Tibial artery (tissue), 4 donors: ENCODE measurements around the gene HNMT.

Experiments
- DNase-seq, 2 donors: peaks; one replicate each; pipeline ENCODE4 v3.0.0-alpha.2; 2019
- H3K27ac ChIP-seq, 2 donors: fragments of 200-600 bp; sonication (generic) in 1 of 2; 1 replicate in 1 of 2; 2 replicates in 1 of 2; pipeline ENCODE4 v1.5.1; 2018 to 2019; ENCODE audit warnings: mild to moderate bottlenecking in 1 of 2
- H3K27me3 ChIP-seq, 2 donors: fragments of 200-600 bp; sonication (generic) in 1 of 2; one replicate each; pipeline versions ENCODE4 v1.5.1 to v1.6.0; 2016 to 2019
- H3K36me3 ChIP-seq, 3 donors: fragments of 200-600 bp; sonication (generic) in 2 of 3; one replicate each; pipeline ENCODE4 v1.5.1; 2016 to 2019; ENCODE audit warnings: mild to moderate bottlenecking in 2 of 3
- H3K4me1 ChIP-seq, 4 donors: fragments of 200-600 bp; sonication (generic) in 2 of 4; 1 replicate in 3 of 4; 2 replicates in 1 of 4; pipeline ENCODE4 v1.5.1; 2016 to 2019
- H3K4me3 ChIP-seq, 2 donors: fragments of 200-600 bp; sonication (generic) in 1 of 2; 1 replicate in 1 of 2; 2 replicates in 1 of 2; pipeline ENCODE4 v1.5.1; 2018 to 2019; ENCODE audit warnings: mild to moderate bottlenecking in 2 of 2
- H3K9me3 ChIP-seq, 3 donors: fragments of 200-600 bp; sonication (generic) in 1 of 3; one replicate each; pipeline ENCODE4 v1.5.1; 2016 to 2019
- intact Hi-C: fragments of 100-400 bp; cut with DNase I; formaldehyde crosslinking; loops from one replicate; pipeline ENCODE4 v1.15.0; 2023; ENCODE audit warnings: low total_unique reads
- TF ChIP-seq, protein P1 (sequence below), 2 experiments: fragments of 200-600 bp in 1 of 2; fragments of 450-650 bp in 1 of 2; IDR thresholded peaks; one replicate each; pipeline ENCODE4 v1.5.1; 2017 to 2019; ENCODE audit warnings: antibody characterized with exemption in 2 of 2, mild to moderate bottlenecking in 1 of 2, moderate library complexity in 1 of 2

Gene HNMT

DNA sequence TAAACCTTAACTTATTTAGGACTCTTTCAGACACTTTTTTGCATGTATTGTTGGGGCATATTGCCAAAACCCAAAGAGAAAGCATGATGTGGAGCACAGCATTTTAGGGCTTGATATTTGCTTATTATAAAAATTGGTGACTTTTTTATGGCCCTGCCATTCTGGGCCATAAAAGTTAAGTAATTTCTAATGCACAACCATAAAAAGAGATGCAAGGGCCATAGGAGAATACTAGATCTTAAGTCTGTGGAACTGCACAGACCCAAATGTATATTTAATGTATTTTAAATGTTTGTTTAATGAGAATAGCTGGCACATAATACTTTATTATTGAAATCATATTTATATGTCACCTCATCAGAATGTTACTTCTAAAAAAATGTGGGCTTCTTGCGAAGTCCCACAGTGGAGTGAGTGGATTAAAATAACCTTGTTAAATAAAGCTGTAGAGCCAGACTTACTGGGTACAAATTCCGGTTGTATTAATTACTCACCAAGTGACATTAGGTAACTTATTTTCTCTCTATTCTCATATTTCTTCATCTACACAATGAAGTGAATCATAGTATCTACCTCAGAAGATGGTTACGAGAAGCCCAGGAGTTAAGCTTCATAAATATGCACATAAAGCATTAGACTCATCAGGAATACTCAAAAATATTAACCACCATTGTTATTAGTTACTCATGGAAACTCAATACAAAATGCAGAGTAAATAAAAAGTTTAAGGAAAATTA lies 52.2 kb downstream of the HNMT start:
- Histone ChIP-seq H3K4me3 (no peak overlapping the region), H3K36me3 (peaks cover 0 to 14% (median 12%) of the 10 kb centered on the region in 3 donors), H3K9me3 (no peaks in the 10 kb centered on the region), H3K27me3 (no peaks in the 10 kb centered on the region), H3K4me1 (peaks cover 0 to 13% (median 9%) of the 10 kb centered on the region in 4 donors), H3K27ac (no peak overlapping the region)
- TF ChIP-seq, protein P1, sequence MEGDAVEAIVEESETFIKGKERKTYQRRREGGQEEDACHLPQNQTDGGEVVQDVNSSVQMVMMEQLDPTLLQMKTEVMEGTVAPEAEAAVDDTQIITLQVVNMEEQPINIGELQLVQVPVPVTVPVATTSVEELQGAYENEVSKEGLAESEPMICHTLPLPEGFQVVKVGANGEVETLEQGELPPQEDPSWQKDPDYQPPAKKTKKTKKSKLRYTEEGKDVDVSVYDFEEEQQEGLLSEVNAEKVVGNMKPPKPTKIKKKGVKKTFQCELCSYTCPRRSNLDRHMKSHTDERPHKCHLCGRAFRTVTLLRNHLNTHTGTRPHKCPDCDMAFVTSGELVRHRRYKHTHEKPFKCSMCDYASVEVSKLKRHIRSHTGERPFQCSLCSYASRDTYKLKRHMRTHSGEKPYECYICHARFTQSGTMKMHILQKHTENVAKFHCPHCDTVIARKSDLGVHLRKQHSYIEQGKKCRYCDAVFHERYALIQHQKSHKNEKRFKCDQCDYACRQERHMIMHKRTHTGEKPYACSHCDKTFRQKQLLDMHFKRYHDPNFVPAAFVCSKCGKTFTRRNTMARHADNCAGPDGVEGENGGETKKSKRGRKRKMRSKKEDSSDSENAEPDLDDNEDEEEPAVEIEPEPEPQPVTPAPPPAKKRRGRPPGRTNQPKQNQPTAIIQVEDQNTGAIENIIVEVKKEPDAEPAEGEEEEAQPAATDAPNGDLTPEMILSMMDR (IDR thresholded peaks at IDR 0.05): no peak
- intact Hi-C loops: no loop called here
- no peak for DNase-seq

DNA sequence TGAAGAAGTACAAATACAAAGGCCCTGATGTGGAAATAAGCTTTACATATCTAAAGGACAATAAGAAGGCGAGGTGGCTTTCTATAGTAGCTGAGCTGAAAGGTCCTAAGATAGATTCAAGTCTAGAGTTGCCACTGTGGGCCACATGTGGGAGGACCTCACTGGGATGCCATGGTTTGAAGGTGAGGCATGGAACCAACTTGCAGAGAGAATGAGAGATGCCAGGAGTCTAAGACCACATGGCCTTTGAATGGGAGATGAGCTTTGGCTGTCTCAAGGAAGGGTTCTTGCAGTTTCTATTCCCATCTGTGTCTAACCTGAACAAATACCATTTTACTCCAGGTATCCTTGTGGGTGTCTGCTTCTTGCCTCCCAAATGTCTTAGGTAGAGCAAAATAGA lies 53.6 kb downstream of the HNMT start:
- Histone ChIP-seq H3K4me1 (peaks cover 0 to 13% (median 9%) of the 10 kb centered on the region in 4 donors), H3K36me3 (peaks cover 0 to 12% (median 6%) of the 10 kb centered on the region in 3 donors), H3K9me3 (no peaks in the 10 kb centered on the region), H3K27ac (no peak overlapping the region), H3K4me3 (no peak overlapping the region), H3K27me3 (no peaks in the 10 kb centered on the region)
- TF ChIP-seq, protein P1 (IDR thresholded peaks at IDR 0.05): no peak
- DNase-seq: no peak
- intact Hi-C loops: no loop called here

DNA sequence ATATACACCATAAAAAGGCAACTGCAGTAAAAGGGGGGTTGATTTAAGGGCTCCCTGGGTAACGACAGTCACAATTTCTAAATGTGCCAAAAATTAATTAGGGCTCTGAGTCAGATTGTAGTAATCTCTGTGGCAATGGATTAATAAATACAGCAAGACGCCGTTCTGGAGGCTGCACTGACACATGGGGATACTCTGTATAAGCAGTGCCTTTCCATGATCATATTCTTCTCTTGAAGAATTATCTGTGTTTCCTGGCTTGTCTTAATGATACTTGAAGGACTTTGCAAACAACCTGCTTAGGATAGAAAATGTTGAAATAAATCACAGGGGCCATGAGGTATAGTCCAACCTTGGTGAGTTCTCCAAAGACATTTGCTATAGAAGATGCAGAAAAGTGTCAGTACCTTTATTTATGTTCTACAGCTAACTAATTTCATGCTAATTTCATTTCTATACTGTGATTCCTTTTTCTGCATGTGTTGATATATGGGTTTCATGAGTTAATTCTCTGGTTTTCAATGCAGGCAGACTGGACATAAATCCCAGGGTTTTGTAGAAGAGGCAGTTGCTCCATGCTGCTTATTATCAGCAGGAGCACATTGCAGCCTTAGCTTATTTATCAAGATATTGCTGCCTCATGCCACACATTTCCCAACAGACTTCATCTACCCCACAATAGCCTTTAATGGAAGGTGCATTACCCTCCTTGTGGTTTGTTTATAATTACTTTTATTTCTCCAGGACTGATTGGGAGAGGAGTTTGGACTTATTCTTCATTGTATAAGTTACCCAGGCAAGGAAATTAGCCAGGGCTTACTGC lies 54.8 kb downstream of the HNMT start:
- DNase-seq: no peak
- Histone ChIP-seq H3K4me1 (peaks cover 0 to 24% (median 9%) of the 10 kb centered on the region in 4 donors), H3K27ac (no peak overlapping the region), H3K4me3 (no peak overlapping the region), H3K27me3 (no peaks in the 10 kb centered on the region), H3K36me3 (peaks cover 0 to 4% (median 0%) of the 10 kb centered on the region in 3 donors), H3K9me3 (no peaks in the 10 kb centered on the region)
- TF ChIP-seq, protein P1 (IDR thresholded peaks at IDR 0.05): no peak
- intact Hi-C loops: no loop called here

DNA sequence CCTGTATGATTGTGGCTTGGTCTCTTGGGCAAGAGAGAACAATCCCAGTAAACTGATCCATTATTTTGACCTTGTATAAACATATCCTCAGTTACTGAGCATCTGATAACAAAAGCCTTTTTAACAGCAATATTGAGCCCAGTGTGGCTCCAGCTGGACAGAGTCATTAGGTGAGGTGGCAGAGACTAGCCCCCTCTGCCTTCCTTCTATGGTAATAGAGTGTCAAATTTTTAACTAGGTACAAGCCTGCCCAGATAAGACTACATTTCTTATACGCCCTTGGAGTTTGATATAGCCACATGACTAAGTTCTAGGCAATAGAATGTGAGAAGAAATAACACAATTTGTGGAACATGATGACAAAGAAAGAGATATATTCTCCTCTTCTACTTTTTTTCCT lies 56.2 kb downstream of the HNMT start:
- no peaks in the 10 kb centered on the region for H3K9me3 ChIP-seq
- H3K27ac ChIP-seq: no peak overlapping the region
- intact Hi-C loops: no loop called here
- no peaks in the 10 kb centered on the region for H3K36me3 ChIP-seq
- TF ChIP-seq, protein P1 (IDR thresholded peaks at IDR 0.05): no peak
- peaks cover 0 to 27% (median 9%) of the 10 kb centered on the region in 4 donors for H3K4me1 ChIP-seq
- no peaks in the 10 kb centered on the region for H3K27me3 ChIP-seq
- no peak for DNase-seq
- H3K4me3 ChIP-seq: no peak overlapping the region

DNA sequence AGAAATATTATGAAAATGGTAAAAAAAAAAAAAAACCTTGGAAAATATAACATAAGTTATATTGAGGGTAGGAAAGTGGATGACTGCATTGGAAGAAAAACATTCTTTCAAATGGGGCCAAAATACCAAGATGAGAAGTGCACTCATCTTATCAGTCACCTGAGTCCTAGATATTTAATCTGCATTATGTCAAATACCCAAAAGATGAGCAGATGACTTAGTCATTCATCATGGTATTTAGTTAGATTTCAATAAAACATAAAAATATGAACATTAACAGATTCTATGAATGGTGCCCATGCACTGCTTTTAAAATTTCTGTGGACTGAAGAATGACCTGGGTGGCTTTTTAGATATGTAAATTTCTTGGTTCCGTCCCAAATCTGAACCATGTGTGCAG lies 56.9 kb downstream of the HNMT start:
- Histone ChIP-seq H3K36me3 (no peaks in the 10 kb centered on the region), H3K27ac (no peak overlapping the region), H3K4me1 (peaks cover 0 to 29% (median 11%) of the 10 kb centered on the region in 4 donors), H3K9me3 (no peaks in the 10 kb centered on the region), H3K4me3 (no peak overlapping the region), H3K27me3 (no peaks in the 10 kb centered on the region)
- intact Hi-C loops: no loop called here
- TF ChIP-seq, protein P1 (IDR thresholded peaks at IDR 0.05): no peak
- DNase-seq: no peak
